H9 (cell line): Measurements from ENCODE around the gene MNAT1. TPM values are rescaled to one million over a fixed set of nuclear protein-coding genes. Genes with fewer than 3 reads are reported as not detected.

ENCODE experiments used
- DNase-seq: peaks from one replicate; pipeline ENCODE4 v3.0.0-alpha.2; 2017
- H2AFZ ChIP-seq: one replicate; pipeline ENCODE4 v1.6.1; 2013; ENCODE audit warnings: mild to moderate bottlenecking, low read length, control low read depth, moderate library complexity
- H2AK5ac ChIP-seq: 2 replicates; pipeline ENCODE4 v1.6.1; 2013; ENCODE audit warnings: low read length, control low read depth, mixed read lengths; ENCODE audit not compliant: insufficient read length
- H2BK120ac ChIP-seq: one replicate; pipeline ENCODE4 v1.6.1; 2013; ENCODE audit warnings: low read depth, mild to moderate bottlenecking, low read length, control low read depth, inconsistent platforms; ENCODE audit not compliant: poor library complexity, severe bottlenecking
- H2BK12ac ChIP-seq: 2 replicates; pipeline ENCODE4 v1.6.1; 2013; ENCODE audit warnings: low read length, control low read depth, mixed read lengths, low read depth; ENCODE audit not compliant: insufficient read length
- H2BK15ac ChIP-seq: 2 replicates; pipeline ENCODE4 v1.6.1; 2013; ENCODE audit warnings: low read depth, low read length, control low read depth
- H2BK20ac ChIP-seq: one replicate; pipeline ENCODE4 v1.6.1; 2013; ENCODE audit warnings: low read depth, mild to moderate bottlenecking, low read length, control low read depth, inconsistent platforms; ENCODE audit not compliant: poor library complexity, severe bottlenecking
- H2BK5ac ChIP-seq: 2 replicates; pipeline ENCODE4 v1.6.1; 2013; ENCODE audit warnings: low read length, control low read depth, mixed read lengths; ENCODE audit not compliant: insufficient read length
- H3K14ac ChIP-seq: 2 replicates; pipeline ENCODE4 v1.6.1; 2013; ENCODE audit warnings: low read length, control low read depth; ENCODE audit not compliant: insufficient read depth
- H3K18ac ChIP-seq: 2 replicates; pipeline ENCODE4 v1.6.1; 2013; ENCODE audit warnings: low read depth, mild to moderate bottlenecking, mixed read lengths, low read length, control low read depth; ENCODE audit not compliant: insufficient read length
- H3K23ac ChIP-seq: 2 replicates; pipeline ENCODE4 v1.6.1; 2013; ENCODE audit warnings: low read length, control low read depth, mixed read lengths, low read depth; ENCODE audit not compliant: insufficient read length
- H3K23me2 ChIP-seq: 2 replicates; pipeline ENCODE4 v1.6.1; 2013; ENCODE audit warnings: low read depth, mild to moderate bottlenecking, mixed read lengths, low read length, control low read depth; ENCODE audit not compliant: insufficient read length, poor library complexity, severe bottlenecking
- H3K27ac ChIP-seq: 2 replicates; pipeline ENCODE4 v1.5.1; 2013; ENCODE audit warnings: low read length, control low read depth, mixed read lengths, low read depth; ENCODE audit not compliant: insufficient read length
- H3K27me3 ChIP-seq: 2 replicates; pipeline ENCODE4 v1.6.1; 2013; ENCODE audit warnings: low read length, control low read depth, inconsistent platforms; ENCODE audit not compliant: insufficient read depth
- H3K4ac ChIP-seq: 2 replicates; pipeline ENCODE4 v1.6.1; 2013; ENCODE audit warnings: low read depth, mild to moderate bottlenecking, control low read depth, inconsistent platforms, low read length, moderate library complexity
- H3K4me1 ChIP-seq: 2 replicates; pipeline ENCODE4 v1.6.1; 2013; ENCODE audit warnings: low read length, control low read depth, inconsistent platforms; ENCODE audit not compliant: insufficient read depth
- H3K4me2 ChIP-seq: 2 replicates; pipeline ENCODE4 v1.6.1; 2013; ENCODE audit warnings: low read length, control low read depth, mixed read lengths; ENCODE audit not compliant: insufficient read length, insufficient read depth
- H3K56ac ChIP-seq: 2 replicates; pipeline ENCODE4 v1.6.1; 2013; ENCODE audit warnings: low read depth, mild to moderate bottlenecking, mixed read lengths, low read length, control low read depth; ENCODE audit not compliant: insufficient read length
- H3K79me1 ChIP-seq: 2 replicates; pipeline ENCODE4 v1.6.1; 2013; ENCODE audit warnings: low read depth, mild to moderate bottlenecking, moderate library complexity, low read length, control low read depth, inconsistent platforms; ENCODE audit not compliant: insufficient read depth, poor library complexity, severe bottlenecking
- H3K79me2 ChIP-seq: 2 replicates; pipeline ENCODE4 v1.6.1; 2013; ENCODE audit warnings: low read length, control low read depth, inconsistent platforms; ENCODE audit not compliant: insufficient read depth
- H3K9ac ChIP-seq: 2 replicates; pipeline ENCODE4 v1.6.1; 2013; ENCODE audit warnings: low read length, control low read depth, mixed read lengths; ENCODE audit not compliant: insufficient read length; ENCODE audit errors: extremely low read depth
- H3K9me3 ChIP-seq: one replicate; pipeline ENCODE4 v1.6.1; 2013; ENCODE audit warnings: low read depth, low read length, inconsistent platforms; ENCODE audit not compliant: control insufficient read depth
- H3T11ph ChIP-seq: one replicate; pipeline ENCODE4 v1.6.1; 2013; ENCODE audit warnings: mild to moderate bottlenecking, low read length, control low read depth, inconsistent platforms
- H4K20me1 ChIP-seq: one replicate; pipeline ENCODE4 v1.6.1; 2013; ENCODE audit not compliant: control insufficient read depth, insufficient read length, insufficient read depth
- H4K5ac ChIP-seq: 2 replicates; pipeline ENCODE4 v1.6.1; 2013; ENCODE audit warnings: low read depth, mild to moderate bottlenecking, mixed read lengths, low read length, control low read depth; ENCODE audit not compliant: insufficient read length
- H4K8ac ChIP-seq: replicated peaks from 2 replicates; pipeline ENCODE4 v1.6.1; 2013; ENCODE audit warnings: low read length, control low read depth, mixed read lengths, low read depth; ENCODE audit not compliant: insufficient read length
- H4K91ac ChIP-seq: 2 replicates; pipeline ENCODE4 v1.6.1; 2013; ENCODE audit warnings: low read depth, mild to moderate bottlenecking, moderate library complexity, mixed read lengths, low read length, control low read depth; ENCODE audit not compliant: insufficient read length
- H3K27ac Mint-ChIP-seq, 3 experiments: 2 replicates in 2 of 3; 3 replicates in 1 of 3; pipeline ENCODE4 v1.8.0; 2020 to 2021; ENCODE audit warnings: mixed read lengths in 3 of 3, mild to moderate bottlenecking in 1 of 3, moderate library complexity in 1 of 3
- H3K27me3 Mint-ChIP-seq: 2 replicates; pipeline ENCODE4 v1.8.0; 2021; ENCODE audit warnings: low read depth, mild to moderate bottlenecking, moderate library complexity, mixed read lengths
- H3K36me3 Mint-ChIP-seq, 3 experiments: 2 replicates in 2 of 3; 3 replicates in 1 of 3; pipeline ENCODE4 v1.8.0; 2020 to 2021; ENCODE audit warnings: low read depth in 3 of 3, mixed read lengths in 3 of 3; ENCODE audit not compliant: insufficient read depth in 1 of 3
- H3K4me1 Mint-ChIP-seq, 2 experiments: 2 replicates each; pipeline ENCODE4 v1.8.0; 2020; ENCODE audit warnings: mixed read lengths in 2 of 2
- H3K4me3 Mint-ChIP-seq, 2 experiments: 2 replicates in 1 of 2; 3 replicates in 1 of 2; pipeline ENCODE4 v1.8.0; 2020 to 2021; ENCODE audit warnings: mild to moderate bottlenecking in 2 of 2, mixed read lengths in 2 of 2, moderate library complexity in 1 of 2
- H3K9me3 Mint-ChIP-seq, 2 experiments: 2 replicates in 1 of 2; 3 replicates in 1 of 2; pipeline ENCODE4 v1.8.0; 2020; ENCODE audit warnings: mild to moderate bottlenecking in 2 of 2, mixed read lengths in 2 of 2, moderate library complexity in 1 of 2
- CTCF ChIP-seq: fragments of 200-600 bp; sonication (generic); conservative IDR thresholded peaks from 3 replicates; pipeline ENCODE4 v1.8.0; 2021; ENCODE audit warnings: antibody characterized with exemption, mild to moderate bottlenecking
- WGBS: extraction: QIAGEN DNeasy Blood & Tissue Kit; methylation state at CpG from one replicate; pipeline ENCODE4 v1.1.7; 2013; ENCODE audit warnings: missing lambda C conversion rate, low lambda C conversion rate, mixed read lengths; ENCODE audit not compliant: insufficient read length; ENCODE audit errors: extremely low coverage; 5-methylcytosine and 5-hydroxymethylcytosine counted together
- total RNA-seq: library from RNA; stranded (reverse); gene quantifications from 2 replicates; pipeline ENCODE4 v1.2.1, GENCODE V29; 2021

MNAT1 gene
- total RNA-seq, 1 experiment from 2014 or later: 43.1 TPM

- Histone ChIP-seq H3K18ac (no peak overlapping the region), H3K23me2 (peaks cover 6% of the 10 kb centered on the region), H3K4me1 (no peaks in the 10 kb centered on the region), H2BK5ac (no peak overlapping the region), H3K9me3 (no peaks in the 10 kb centered on the region), H3K79me1 (peaks cover 3% of the 10 kb centered on the region), H2BK20ac (no peak overlapping the region), H3K79me2 (no peaks in the 10 kb centered on the region; the same call in 1 of the 2 replicates), H2BK120ac (no peak overlapping the region), H4K91ac (no peak overlapping the region), H3K23ac (no peak overlapping the region), H2BK15ac (no peak overlapping the region), H3T11ph (no peak overlapping the region), H2BK12ac (no peak overlapping the region), H3K27ac (no peak overlapping the region), H2AK5ac (no peak overlapping the region), H3K14ac (no peak overlapping the region), H4K20me1 (no peaks in the 10 kb centered on the region), H3K4ac (no peak overlapping the region), H3K9ac (no peak overlapping the region), H4K5ac (no peak overlapping the region), H3K27me3 (no peaks in the 10 kb centered on the region), H2AFZ (no peak overlapping the region), H3K4me2 (no peak overlapping the region), H3K56ac (no peak overlapping the region), H4K8ac (no peak overlapping the region)
- no peak overlapping the region for H3K27ac Mint-ChIP-seq
- H3K9me3 Mint-ChIP-seq: no peaks in the 10 kb centered on the region
- no peak for DNase-seq
- 100% methylated on average over 1 of the region's 2 CpGs for WGBS
- H3K27me3 Mint-ChIP-seq: no peaks in the 10 kb centered on the region
- TF ChIP-seq CTCF: no peak
- H3K4me1 Mint-ChIP-seq: 0 out of 4 replicates have a peak, but pooled peaks cover 0 to 3% of the 10 kb centered on the region in 2 experiments
- H3K36me3 Mint-ChIP-seq: peaks cover 0 to 11% (median 0%) of the 10 kb centered on the region in 3 experiments; a peak in 3 of 7 replicates
- no peak overlapping the region for H3K4me3 Mint-ChIP-seq
These were observed 251.9 kb downstream of the MNAT1 start for GRCh38 chr14:60986500-60986899.
